Glomerular visceral epithelial cell (primary cell): Measurements from ENCODE around the gene CSN3.
"Not testable (repeated sequence)": the region's sequence is repeated elsewhere in the genome, so short reads cannot be mapped to it uniquely, and the experiment has no call there.

ENCODE experiments used
- DNase-seq: peaks from one replicate; pipeline ENCODE4 v3.0.0-alpha.2; 2016; ENCODE audit errors: extremely low spot score

The CSN3 gene

GRCh38 chr4:70242297-70242696, at the start of gene CSN3:
CSN3 (plus strand) TSS chr4:70242597; CDS start chr4:70244820, 2,223 bp downstream.
- DNase-seq = not testable (repeated sequence)

- no peak for DNase-seq
Measured at GRCh38 chr4:70192895-70193294, 49.5 kb upstream of the CSN3 start.

- DNase-seq = no peak
Measured at GRCh38 chr4:70195425-70195824, 47.0 kb upstream of the CSN3 start, which contains the start of gene ODAM. ODAM (plus strand) TSS chr4:70195725; CDS start chr4:70196544, 819 bp downstream.

- no peak for DNase-seq
Measured at GRCh38 chr4:70196857-70197256, 45.5 kb upstream of the CSN3 start.

GRCh38 chr4:70197842-70198241, 44.6 kb upstream of the CSN3 start:
- DNase-seq = no peak

- DNase-seq = no peak
Measured at GRCh38 chr4:70203601-70204000, 38.8 kb upstream of the CSN3 start.

GRCh38 chr4:70212752-70213151, 29.6 kb upstream of the CSN3 start:
- not testable (repeated sequence) for DNase-seq

GRCh38 chr4:70216109-70216508, 26.3 kb upstream of the CSN3 start:
- not testable (repeated sequence) for DNase-seq

GRCh38 chr4:70216550-70216949, 25.8 kb upstream of the CSN3 start:
- not testable (repeated sequence) for DNase-seq

- DNase-seq = not testable (repeated sequence)
Measured at GRCh38 chr4:70221389-70221788, 21.0 kb upstream of the CSN3 start.

- DNase-seq = not testable (repeated sequence)
Measured at GRCh38 chr4:70221818-70222217, 20.6 kb upstream of the CSN3 start.

GRCh38 chr4:70225824-70226223, 16.6 kb upstream of the CSN3 start, which contains the start of gene FDCSP:
FDCSP (plus strand) TSS chr4:70226124; CDS start chr4:70231195, 5,071 bp downstream.
- no peak for DNase-seq

- no peak for DNase-seq
Measured at GRCh38 chr4:70236125-70236524, 6.3 kb upstream of the CSN3 start.

- no peak for DNase-seq
Measured at GRCh38 chr4:70239131-70239883, 3.1 kb upstream of the CSN3 start.

GRCh38 chr4:70239884-70240591, 2.4 kb upstream of the CSN3 start:
- no peak for DNase-seq

GRCh38 chr4:70243091-70243490, 694 bp downstream of the CSN3 start:
- DNase-seq = no peak

- no peak for DNase-seq
Measured at GRCh38 chr4:70251250-70251944, 9.0 kb downstream of the CSN3 start.

- DNase-seq = no peak
Measured at GRCh38 chr4:70251945-70252277, 9.5 kb downstream of the CSN3 start.

GRCh38 chr4:70269674-70270073, 27.3 kb downstream of the CSN3 start:
- DNase-seq = no peak

- DNase-seq = no peak
Measured at GRCh38 chr4:70277121-70277520, 34.7 kb downstream of the CSN3 start.

GRCh38 chr4:70280567-70280966, 38.2 kb downstream of the CSN3 start:
- no peak for DNase-seq

- no peak for DNase-seq
Measured at GRCh38 chr4:70288651-70289050, 46.3 kb downstream of the CSN3 start.
